ENCODE measurements around the gene PTCD1.

Gene PTCD1

DNA sequence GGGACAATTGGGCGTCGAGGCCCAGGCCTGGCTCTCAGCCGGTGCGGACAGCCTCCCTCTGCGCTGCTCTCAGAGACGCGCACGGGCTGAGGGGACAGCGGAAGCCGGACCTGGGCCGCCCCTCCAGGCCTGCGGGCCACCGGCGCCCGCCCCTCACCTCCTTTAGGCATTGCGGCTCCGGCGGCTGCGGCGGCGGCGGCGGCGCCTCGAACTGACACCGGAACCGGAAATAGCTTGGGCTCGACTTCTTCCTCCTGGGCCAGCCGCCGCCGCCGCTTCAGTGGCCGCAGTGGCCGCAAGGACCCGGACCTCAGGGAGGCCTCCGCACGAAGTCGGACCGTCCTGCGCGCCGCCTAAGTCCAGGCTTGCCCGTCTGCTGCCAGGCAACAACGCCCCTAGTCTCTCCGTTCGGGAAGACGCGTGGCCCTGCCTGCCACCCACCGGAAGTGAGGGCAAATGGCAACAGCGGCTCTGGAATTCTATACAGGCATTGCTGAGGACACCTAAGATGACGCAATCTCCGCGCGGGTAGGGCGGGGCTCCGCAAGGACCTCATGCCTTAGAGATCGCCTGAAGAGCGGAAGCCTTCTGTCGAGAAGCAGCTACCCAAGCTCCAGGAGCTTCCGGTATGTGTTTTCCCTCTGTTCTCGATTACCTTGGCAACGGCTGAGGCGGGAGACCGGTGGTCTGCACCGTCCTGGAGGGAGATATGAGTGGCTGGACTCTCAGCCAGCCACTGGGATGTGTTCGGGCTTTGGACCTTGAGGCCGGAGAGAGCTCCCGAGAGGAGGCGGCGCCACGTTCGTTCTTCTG, 30.0 kb downstream of the PTCD1 start, which contains the start of the genes BUD31 and PDAP1:
Gene BUD31 (plus strand): TSS at position 591 of the 813 bp plus-strand sequence. CDS start 2,124 bp downstream, outside the sequence.
Gene PDAP1 (minus strand): TSS at position 219 of the 813 bp plus-strand sequence. CDS start 49 bp downstream, at position 170.
- peak; percentile 96 for DNase-seq (ENCODE audit: low spot score)

DNA sequence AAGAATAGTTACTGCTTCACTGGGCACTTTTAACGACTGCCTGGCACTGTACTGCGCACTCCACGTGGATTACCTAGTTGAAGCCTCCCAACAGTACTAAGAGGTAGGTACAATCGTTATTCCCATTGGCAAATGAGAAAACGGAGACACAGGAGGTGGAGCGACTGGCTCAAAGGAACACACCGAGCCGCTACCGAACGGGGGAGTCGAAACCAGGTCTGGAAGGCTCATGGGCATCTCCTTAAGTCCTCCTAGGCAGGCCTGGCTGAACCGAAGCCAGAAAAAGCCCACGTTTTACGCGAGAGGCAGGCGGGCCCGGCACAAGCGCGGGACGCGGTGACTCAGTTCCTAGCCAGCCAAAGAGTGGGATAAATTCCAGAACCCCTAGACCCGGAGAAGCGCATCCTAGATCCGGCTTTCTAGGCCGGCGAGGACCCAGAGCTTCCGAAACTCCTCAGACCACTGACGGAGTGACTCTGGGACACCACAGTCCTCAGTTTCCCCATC, 30.7 kb downstream of the PTCD1 start:
- peak; percentile 65 for DNase-seq (ENCODE audit: low spot score)

DNA sequence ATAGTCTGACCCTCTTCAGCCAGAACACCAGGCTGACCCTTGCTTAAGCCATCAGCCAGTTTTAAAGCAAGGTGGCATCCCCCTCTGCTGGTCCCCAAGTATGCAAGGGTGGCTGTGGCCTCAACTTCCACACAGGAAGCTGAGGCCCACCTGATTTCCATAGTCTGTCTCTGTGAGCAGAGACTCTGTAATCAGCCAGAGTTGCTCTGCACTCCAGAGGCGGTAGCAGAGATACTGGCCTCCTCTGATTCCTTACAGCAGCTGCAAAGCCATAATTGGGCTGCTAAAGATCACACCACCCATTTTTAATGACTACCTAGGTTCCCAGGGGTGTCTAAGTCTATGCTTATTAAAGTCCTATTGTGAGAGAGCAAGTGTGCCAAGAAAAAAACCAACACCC, 32.0 kb downstream of the PTCD1 start:
- no peak for DNase-seq (ENCODE audit: low spot score)

DNA sequence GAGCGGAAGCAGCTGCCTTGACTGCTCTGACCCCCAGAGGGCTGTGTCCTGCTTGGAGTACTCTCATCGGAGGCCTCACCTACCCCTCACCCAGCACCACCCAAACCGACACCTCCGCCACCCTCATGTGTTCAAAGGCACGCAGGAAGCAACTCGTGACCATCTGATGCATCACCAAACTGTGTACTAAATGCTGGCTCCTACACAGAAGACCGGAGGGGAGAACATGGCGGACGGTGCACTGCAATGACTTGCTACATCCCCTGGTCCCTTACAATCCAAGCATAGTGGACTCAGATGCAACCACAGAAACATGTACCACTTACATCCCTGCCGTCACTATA, 33.6 kb downstream of the PTCD1 start:
- DNase-seq (ENCODE audit: low spot score): no peak

DNA sequence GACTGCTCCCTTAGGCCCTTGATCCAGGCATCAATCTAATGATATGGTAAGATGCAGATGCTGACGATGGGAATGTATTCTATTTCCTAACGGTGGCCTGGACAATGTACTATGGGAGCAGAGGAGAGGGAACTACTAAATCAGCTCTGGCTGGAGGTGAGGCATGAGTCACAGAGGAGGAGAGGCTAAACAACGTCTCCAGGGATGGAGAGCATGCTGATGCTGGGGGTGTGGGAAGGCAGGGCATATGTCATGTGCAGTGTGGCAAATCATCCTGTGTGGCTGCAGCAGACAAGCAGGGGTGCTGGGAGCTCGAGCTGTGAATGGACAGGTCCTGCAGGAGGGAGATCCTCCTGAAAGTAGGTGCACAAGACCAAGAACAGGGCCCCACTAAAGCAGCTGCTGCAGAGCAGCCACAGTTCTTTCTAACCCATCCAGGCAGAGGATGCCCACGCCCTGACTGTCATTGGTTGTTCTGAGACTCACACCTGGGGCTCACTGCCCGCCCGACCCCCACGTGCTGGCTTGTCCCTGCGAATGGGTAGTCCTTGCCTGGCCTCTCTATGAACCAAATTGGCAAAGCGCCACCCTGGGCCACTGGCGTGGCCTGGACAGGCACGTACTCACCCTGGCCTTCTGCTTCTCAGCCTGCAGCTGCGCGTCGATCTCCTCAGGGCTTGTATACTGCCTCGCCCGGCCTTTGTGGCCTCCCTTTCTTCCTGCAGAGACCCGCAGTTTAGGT, 34.2 kb downstream of the PTCD1 start:
- DNase-seq (ENCODE audit: low spot score): no peak

DNA sequence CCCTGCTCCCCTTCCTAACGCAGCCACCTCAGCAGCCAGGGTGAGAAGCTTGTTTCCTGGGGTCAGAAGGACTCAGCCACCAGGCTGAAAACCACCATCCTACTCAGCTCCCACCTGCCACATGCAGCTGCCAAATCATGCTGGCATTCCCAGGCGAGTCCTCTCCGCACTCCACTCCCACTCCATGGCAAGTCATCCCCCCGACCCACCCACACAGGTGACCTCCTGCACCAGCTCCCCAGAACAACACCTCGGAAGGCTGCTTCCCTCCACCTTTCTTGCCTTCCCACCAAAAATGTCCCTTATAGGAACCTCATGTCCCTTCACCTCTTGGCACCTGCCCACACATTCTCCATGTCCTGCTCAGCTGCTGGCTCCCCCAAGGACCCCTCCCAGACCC, 34.8 kb downstream of the PTCD1 start:
- DNase-seq (ENCODE audit: low spot score): no peak

DNA sequence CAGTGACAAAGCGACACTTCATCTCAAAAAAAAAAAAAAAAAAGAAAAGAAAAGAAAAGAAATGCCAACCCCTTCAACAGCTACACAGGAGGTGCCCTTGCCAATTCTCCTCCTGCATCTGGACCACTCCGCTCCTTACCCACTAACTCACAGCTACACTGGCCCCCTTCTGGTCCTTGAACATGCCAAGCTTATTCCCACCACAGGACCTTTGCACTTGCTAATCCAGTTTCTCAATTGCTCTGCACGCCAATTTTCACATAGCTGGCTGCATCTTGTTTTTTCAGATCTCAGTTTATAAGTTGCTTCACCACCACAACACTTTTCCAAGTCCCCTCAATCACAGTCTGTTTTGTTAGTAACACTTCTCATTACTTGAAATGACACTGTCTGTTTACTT, 35.7 kb downstream of the PTCD1 start:
- no peak for DNase-seq (ENCODE audit: low spot score)

DNA sequence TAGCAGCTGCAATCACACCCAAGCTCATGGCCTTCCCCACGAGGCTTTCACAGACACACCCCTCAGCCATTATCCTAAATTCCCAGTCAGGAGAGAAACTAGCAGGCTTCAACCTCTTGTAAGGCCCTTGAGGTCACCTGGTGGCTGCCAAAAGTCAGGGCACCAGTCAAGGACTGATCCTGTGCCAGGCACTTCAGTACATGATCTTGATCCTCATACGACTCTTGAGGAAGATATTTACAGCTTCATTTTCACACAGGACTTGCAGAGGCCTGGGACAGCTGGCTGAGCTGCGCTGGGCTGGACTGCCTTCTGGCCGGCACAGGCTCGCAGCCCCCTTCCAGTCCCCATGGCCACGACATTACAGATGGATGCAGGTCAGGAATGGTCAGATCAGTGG, 39.0 kb downstream of the PTCD1 start:
- no peak for DNase-seq (ENCODE audit: low spot score)

DNA sequence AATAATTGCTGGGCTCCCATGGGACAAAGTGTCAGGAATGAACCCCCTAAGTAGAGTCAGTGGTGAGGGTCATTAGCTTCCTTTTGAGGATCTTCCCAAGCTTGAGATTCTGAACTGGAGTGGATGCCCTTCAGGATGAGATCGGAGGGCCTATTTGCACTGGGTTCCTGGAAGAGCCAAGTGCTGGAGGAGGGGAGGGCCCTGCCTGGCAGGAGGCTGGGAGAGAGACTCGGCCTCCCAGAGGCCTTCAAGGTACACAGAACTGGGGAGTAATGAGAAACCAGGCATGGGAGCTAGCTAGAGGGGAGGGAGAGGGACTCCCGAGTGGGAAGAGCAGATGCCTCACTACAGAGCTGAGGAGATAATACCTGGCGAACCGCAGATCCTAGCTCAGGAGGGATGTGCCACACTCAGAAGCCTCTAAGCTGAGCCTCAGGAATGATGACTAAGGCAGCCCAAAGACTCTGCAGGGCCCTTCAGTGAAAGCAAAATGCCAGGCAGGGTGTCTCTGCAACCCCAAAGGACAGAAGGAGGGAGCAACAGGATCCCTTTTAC, 39.6 kb downstream of the PTCD1 start:
- no peak for DNase-seq (ENCODE audit: low spot score)

DNA sequence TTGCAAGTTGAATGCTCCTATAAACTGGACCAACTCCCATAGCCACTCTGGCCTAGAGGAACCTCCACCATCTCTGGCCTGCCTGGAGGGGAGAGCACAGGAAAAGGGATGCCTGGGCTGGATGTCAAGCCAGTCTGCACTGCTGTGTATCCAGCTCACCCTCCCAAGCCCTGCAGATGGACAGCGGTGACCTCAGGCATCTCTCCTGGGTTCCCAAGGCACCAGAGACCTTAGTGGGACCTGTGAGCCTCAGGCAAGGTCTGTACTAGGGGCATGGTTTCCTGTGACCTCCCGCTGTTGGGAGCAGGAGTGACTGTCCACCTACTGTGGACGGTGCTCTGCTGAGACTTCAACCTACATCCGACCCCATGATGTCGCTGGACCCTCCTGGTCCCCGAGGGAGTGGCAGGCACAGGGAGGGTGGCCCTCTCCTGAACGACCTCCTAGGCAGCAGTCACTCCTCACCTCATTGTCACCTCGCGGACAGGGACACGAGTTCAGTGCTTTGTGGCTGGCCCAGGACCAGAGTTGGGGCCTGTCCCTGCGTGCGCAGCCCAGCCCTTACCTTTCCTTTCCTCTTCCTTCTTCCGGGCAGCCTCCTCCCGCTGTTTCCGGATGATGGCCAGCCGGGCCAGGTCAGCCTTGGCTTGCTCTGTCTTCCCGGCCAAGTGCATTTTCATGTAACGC, 41.2 kb downstream of the PTCD1 start:
- DNase-seq (ENCODE audit: low spot score): no peak

DNA sequence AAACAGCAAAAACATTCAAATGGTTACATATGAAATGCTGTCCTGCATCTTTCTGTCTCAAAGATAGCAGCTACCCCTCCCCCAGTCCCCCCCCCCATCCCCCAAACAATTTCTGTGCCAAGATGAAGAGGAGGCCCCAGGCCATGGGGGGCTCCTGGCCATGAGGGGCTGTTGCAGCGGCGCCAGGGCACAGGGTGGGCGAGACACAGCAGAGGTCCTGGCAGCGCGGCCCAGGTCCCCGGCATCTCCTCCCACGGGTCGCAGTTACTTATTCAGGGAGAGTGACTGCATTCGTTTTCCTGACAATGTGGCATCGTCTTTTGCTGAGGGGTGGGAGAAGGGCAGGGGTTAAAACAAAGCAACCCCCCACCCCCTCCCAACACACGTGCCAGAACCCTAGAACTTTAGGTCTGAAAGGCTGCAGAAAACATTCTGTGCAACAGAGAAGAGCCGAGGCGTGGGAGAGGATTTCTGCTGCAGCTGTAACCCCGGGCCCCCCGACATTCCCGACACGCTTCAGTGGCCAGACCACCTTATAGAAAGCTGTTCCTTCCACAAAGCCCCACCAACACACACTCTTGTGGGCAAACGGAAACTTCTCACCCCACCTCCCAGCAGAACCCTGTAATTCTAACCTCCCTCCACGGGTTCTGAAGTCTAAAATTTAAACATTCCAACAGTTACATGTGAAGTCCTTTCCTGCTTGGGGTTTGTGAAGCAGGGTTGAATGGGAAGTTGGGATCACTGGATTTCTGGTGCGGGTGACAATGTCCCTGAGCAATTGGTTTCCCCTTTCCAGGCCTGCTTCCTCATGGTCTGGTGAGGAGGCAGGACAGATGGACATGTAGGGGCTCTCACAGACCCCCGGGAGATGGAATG, 41.9 kb downstream of the PTCD1 start:
- no peak for DNase-seq (ENCODE audit: low spot score)

DNA sequence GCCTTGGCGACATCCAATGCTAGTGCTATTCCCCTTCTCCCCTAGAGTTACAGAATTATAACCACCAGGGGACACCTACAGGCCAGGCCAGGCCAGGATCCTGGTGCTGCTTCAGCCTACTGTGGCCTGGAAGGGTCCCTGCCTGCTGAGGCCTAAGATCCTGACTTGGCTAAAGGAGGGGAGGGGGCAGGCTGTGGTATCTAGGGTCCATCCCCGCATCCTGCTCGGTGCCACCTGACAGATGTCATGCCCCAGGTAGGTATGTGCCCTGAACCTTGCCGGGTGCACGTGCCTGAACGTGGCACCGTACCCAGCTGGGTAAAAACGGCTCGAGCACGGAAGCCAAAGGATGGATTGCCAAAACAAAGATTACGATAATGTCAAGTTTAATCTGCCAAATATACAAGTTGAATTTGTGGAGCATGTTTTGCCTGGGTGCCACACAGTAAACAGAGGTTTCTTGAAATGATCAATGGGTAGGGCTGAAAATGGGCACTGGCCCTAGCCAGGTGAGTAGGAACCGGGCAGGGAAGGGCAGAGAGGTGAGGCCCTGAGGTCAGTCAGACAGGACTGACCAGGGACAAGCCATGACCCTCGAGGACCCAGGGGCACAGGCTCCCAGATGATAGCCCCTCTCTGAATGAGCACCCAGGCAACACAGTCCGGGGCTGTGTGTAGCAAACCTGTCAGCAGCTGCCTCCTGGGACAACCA, 42.8 kb downstream of the PTCD1 start:
- DNase-seq (ENCODE audit: low spot score): no peak

DNA sequence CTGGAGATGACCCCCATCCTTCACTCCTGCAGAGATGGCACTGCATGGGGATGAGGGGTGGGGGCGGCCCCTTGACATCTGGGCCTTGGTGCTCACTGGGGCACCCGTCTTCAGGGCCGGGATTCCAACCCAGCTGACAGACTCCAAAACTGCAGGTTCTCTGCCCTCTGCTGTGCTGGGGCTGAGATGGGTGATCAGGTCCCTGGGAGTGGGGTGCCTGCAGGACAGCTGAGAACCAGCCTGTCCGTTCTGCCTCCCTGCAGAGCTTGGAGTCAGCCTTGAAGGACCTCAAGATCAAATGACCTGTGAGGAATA, 44.5 kb downstream of the PTCD1 start:
- DNase-seq (ENCODE audit: low spot score): no peak

DNA sequence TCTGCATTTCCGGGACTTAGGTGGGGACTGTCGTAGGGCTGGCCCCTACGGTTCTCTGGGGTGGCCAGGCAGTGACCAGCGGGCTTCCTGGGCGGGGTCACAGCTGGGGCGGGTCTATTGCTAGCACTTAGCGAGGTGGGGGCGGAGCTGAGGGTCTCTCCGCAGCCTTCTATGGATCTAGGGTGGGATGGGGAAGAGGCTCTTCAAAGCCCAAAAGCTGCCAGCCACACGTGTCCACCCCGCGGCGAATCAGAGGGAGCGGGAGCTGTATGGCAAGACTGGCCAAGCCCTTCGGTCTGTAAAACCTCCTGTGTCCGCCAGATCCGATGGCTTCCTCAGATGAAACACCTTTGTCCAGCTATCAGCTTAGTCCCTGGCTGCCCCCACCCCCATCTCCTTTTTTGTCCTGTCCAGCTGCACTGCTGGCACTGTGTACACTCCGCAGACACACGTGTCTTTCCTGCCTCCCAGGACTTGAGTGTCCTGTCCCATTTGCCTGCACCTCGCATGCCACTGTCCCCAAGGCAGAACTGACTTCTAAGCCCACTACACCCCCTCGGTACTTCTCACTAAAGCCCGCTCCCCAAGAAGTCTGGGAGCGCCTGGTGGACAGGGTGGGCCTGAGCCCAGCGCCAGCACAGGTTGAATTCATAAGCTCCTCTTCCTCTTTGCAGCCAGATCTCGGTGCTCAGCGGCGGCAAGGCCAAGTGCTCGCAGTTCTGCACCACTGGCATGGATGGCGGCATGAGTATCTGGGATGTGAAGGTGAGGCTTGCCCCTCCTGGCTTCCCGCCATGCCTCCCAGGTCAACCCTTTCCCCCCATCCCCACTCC, 45.0 kb downstream of the PTCD1 start:
- no peak for DNase-seq (ENCODE audit: low spot score)

DNA sequence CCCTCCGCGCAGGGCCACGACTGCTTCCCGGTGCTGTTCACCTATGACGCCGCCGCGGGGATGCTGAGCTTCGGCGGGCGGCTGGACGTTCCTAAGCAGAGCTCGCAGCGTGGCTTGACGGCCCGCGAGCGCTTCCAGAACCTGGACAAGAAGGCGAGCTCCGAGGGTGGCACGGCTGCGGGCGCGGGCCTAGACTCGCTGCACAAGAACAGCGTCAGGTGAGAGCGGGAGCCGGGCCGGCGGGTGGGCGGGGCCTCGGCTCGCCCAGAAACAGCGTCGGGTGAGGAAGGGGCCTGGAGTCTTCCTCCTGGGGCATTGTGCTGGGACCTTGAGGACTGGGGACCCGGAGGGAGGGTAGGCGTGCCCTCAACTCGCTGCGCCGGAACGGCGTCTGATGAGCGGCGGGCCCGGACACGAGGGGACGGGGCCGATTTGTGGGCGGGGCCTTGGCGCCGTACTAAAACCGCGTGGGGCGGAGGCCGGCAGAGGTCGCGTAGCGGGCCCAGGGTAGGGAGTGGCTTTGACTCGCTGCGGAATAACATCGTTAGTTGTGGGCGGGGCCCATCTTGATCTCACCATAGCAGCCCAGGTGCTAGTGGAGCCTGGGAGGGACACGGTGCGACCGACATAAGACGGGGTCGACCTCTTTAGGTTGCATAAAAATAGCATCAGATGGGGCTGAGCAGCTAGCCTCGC, 45.8 kb downstream of the PTCD1 start:
- DNase-seq (ENCODE audit: low spot score): peak; percentile 52

DNA sequence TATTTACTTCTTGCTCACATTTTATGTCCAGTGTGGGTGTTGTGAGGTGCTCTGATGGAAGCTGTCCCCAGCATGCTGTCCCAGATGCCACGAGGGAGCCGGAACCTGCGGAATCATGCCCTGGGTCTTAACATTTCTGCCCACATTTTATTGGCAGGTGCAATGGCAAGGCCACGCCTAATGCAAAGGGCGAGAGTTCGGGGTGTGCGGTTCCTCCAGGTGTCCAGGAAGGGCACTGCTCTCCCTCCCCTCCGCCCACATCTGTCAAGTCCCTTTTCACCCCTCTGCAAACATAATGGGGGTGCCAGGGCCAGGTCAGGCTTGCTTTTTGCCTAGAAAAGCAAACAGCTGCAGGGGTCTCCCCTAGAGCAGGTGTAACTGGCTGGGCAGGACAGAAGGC, 46.6 kb downstream of the PTCD1 start:
- no peak for DNase-seq (ENCODE audit: low spot score)

DNA sequence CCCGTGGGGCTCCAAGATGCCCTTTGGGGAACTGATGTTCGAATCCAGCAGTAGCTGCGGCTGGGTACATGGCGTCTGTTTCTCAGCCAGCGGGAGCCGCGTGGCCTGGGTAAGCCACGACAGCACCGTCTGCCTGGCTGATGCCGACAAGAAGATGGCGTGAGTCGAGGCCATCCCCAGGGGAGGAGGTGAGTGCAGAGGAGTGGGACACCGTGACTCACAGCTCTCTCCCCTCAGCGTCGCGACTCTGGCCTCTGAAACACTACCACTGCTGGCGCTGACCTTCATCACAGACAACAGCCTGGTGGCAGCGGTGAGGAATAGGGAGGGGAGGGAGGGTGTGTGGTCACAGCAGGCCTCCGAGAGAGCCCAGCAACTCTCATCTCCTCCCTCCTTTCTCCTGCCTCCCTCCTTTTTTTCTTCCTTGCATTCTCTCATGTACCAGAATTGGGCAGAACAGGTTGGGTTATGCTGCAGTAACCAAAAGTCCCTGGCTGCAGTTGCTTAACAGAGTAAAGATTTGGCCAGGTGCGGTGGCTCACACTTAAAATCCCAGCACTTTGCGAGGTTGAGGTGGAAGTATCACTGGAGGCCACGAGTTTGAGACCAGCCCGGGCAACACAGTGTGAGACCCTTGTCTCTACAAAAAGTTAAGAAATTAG, 47.5 kb downstream of the PTCD1 start:
- no peak for DNase-seq (ENCODE audit: low spot score)

DNA sequence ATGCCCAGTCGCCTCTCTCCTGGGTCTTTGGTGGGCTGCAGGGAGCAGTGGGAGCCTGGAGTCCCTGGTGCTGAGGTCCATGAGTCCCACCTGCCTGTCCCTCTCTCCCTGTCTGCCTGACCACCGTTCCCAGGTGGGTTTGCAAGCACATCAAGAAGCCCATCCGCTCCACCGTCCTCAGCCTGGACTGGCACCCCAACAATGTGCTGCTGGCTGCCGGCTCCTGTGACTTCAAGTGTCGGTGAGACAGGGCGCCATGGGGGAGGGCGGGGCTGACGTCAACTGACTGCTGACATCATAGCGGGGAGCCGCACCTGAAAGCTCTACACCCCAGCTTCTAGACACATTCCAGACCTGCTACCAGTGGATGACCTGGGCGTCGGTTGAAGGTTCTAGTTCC, 48.8 kb downstream of the PTCD1 start:
- DNase-seq (ENCODE audit: low spot score): no peak

DNA sequence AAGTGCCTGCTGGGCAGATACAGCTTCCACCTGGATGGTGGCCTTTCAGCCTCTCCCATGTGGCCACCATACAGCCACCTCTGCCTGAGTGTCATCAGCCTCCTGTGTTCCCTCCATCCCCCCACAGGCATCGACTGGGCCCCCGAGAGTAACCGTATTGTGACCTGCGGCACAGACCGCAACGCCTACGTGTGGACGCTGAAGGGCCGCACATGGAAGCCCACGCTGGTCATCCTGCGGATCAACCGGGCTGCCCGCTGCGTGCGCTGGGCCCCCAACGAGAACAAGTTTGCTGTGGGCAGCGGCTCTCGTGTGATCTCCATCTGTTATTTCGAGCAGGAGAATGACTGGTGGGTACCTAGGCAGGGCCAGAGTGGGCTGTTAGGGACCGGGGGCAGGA, 50.7 kb downstream of the PTCD1 start:
- no peak for DNase-seq (ENCODE audit: low spot score)

Data from LoVo (cell line).